ENCODE results near the gene GOLGA3. TPM values are rescaled to one million over a fixed set of nuclear protein-coding genes. Genes with fewer than 3 reads are reported as not detected.
A peak's percentile ranks its signal among the peaks of the same experiment; 100 is the strongest.

Gene GOLGA3
- total RNA-seq, 1 experiment from 2014 or later = 94.9 TPM

DNA sequence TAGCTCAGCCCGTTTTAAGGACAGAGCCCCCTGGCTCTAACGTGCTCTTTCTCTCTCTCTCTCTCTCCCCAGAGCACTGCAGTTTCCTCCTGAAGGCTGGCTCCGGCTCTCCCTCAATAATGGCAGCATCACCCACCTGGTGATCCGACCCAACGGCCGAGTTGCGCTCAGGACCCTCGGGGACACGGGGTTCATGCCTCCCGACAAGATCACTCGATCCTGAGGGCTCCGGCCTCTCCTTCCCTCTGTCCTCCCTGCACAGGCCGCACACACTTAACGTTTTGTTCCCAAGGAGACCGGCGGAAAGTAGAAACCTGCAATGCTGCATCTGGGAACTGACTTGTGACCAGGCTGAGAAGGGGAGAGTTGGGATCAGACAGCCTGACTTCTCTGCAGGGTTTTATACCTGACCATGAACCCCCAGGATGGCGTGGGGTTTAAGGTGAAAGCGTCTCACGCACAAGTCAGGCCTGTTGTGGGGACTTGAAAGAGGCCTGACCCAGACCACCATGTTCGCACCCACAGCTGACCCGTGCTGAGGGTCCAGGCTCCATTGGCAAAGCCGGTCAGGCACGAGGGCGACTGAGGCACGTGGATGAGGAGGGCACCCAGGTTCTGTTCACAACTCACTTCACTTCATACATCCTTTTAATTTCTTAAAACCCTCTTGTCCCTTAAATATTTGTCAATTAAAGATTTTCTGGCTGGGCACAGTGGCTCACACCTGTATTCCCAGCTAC, 107.9 kb downstream of the GOLGA3 start:
- POLR2A ChIA-PET = no interaction called here
- H3K4me1 Mint-ChIP-seq (ENCODE audit: insufficient read depth, unreplicated experiment) = no peaks in the 10 kb centered on the region
- TF ChIP-seq, protein P1, sequence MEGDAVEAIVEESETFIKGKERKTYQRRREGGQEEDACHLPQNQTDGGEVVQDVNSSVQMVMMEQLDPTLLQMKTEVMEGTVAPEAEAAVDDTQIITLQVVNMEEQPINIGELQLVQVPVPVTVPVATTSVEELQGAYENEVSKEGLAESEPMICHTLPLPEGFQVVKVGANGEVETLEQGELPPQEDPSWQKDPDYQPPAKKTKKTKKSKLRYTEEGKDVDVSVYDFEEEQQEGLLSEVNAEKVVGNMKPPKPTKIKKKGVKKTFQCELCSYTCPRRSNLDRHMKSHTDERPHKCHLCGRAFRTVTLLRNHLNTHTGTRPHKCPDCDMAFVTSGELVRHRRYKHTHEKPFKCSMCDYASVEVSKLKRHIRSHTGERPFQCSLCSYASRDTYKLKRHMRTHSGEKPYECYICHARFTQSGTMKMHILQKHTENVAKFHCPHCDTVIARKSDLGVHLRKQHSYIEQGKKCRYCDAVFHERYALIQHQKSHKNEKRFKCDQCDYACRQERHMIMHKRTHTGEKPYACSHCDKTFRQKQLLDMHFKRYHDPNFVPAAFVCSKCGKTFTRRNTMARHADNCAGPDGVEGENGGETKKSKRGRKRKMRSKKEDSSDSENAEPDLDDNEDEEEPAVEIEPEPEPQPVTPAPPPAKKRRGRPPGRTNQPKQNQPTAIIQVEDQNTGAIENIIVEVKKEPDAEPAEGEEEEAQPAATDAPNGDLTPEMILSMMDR (IDR thresholded peaks at IDR 0.05; ENCODE audit: unreplicated experiment) = no peak
- H3K4me3 Mint-ChIP-seq (ENCODE audit: unreplicated experiment) = no peak overlapping the region
- BruUV-seq (replicated peaks) = TSS peak; percentile 55
- H3K9me3 Mint-ChIP-seq (ENCODE audit: unreplicated experiment) = no peaks in the 10 kb centered on the region
- no peak overlapping the region for H3K27ac Mint-ChIP-seq (ENCODE audit: low read depth, unreplicated experiment)
- H3K27me3 Mint-ChIP-seq (ENCODE audit: insufficient read depth, unreplicated experiment) = no peaks in the 10 kb centered on the region
- intact Hi-C loops (cut with micrococcal nuclease) = no loop called here
- DNase-seq (ENCODE audit: unreplicated experiment) = no peak
- H3K36me3 Mint-ChIP-seq (ENCODE audit: insufficient read depth, unreplicated experiment) = peaks cover 94% of the 10 kb centered on the region
- CTCF ChIA-PET = no interaction called here

DNA sequence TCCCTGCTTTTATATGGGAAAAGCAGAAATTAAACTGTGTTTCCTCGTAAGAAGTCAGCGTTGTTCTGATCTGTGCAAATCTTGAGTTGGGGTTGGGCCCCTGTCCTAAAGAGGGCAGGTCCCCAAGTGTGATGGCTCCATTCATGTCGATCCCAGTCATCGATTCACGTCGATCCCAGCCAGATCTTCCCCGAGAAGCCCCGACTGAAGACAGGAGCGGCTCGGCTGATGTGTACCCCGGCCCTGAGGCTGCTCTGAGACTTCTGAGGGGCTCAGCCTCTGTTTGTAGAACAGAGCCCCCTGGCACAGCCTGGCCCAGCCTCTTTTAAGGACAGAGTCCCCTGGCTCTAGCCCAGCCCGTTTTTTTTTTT, 108.7 kb downstream of the GOLGA3 start:
- no peaks in the 10 kb centered on the region for H3K4me1 Mint-ChIP-seq (ENCODE audit: insufficient read depth, unreplicated experiment)
- TF ChIP-seq, protein P1 (IDR thresholded peaks at IDR 0.05; ENCODE audit: unreplicated experiment) = no peak
- H3K4me3 Mint-ChIP-seq (ENCODE audit: unreplicated experiment) = no peak overlapping the region
- H3K36me3 Mint-ChIP-seq (ENCODE audit: insufficient read depth, unreplicated experiment) = peaks cover 94% of the 10 kb centered on the region
- ChIA-PET POLR2A (no interaction called here), CTCF (no interaction called here)
- no peaks in the 10 kb centered on the region for H3K27me3 Mint-ChIP-seq (ENCODE audit: insufficient read depth, unreplicated experiment)
- H3K9me3 Mint-ChIP-seq (ENCODE audit: unreplicated experiment) = no peaks in the 10 kb centered on the region
- intact Hi-C loops (cut with micrococcal nuclease) = no loop called here
- no peak for DNase-seq (ENCODE audit: unreplicated experiment)
- no TSS peak for BruUV-seq (replicated peaks)
- no peak overlapping the region for H3K27ac Mint-ChIP-seq (ENCODE audit: low read depth, unreplicated experiment)

DNA sequence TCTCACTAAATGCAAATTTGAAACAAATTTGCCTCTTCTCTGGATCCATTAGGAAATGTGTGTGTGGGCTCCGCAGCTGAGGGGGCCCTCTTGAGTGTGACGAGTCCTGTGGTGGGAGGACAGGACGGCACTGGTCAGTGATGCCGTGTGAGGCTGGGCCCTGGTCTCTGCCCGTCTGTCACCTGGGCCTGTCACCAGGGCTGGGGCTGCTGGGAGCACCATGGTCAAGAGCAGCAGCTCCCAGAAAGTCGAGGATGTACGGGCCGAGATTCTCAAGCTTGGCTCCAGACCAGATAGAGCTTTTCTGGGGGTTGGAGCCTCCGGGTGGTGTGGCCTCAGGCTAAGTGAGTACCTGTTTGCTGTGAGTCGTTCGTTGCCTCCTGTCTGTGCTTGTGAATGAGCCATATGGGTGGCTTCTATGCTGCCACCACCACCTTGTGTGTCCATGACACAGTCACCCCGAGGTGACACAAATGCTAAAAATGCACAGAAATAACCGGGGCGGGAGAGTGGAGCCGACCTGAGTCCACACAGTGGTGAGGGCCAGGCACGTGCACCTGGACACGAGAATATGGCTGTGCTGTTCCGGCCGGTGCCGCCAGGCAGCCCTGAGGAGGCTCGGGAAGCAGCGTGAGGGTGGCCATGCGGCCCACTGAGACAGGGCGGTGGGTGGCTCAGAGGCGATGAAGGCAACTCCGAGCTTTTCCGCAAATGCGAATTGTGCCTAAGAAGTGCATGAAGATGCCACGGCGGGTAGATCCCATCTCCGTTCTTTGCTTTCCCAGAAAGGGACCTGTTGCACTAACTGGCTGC, 109.3 kb downstream of the GOLGA3 start:
- ChIA-PET POLR2A (no interaction called here), CTCF (no interaction called here)
- DNase-seq (ENCODE audit: unreplicated experiment) = no peak
- Mint-ChIP-seq H3K9me3 (ENCODE audit: unreplicated experiment) (no peaks in the 10 kb centered on the region), H3K36me3 (ENCODE audit: insufficient read depth, unreplicated experiment) (peaks cover 94% of the 10 kb centered on the region), H3K27ac (ENCODE audit: low read depth, unreplicated experiment) (no peak overlapping the region), H3K4me1 (ENCODE audit: insufficient read depth, unreplicated experiment) (no peaks in the 10 kb centered on the region), H3K4me3 (ENCODE audit: unreplicated experiment) (no peak overlapping the region), H3K27me3 (ENCODE audit: insufficient read depth, unreplicated experiment) (no peaks in the 10 kb centered on the region)
- intact Hi-C loops (cut with micrococcal nuclease) = no loop called here
- BruUV-seq (replicated peaks) = no TSS peak
- TF ChIP-seq, protein P1 (IDR thresholded peaks at IDR 0.05; ENCODE audit: unreplicated experiment) = no peak

Other genes with a start within 250 kb of the GOLGA3 start
- gene LRCOL1, start 218.3 kb downstream of the GOLGA3 start, total RNA-seq (2022) = not detected in 2 replicates
- not detected in 2 replicates for gene P2RX2, start 210.1 kb downstream of the GOLGA3 start, total RNA-seq (2022)
- gene POLE, start 141.5 kb downstream of the GOLGA3 start, total RNA-seq (2022) = 36.3 and 40.4 TPM in 2 replicates
- 23.8 and 28.1 TPM in 2 replicates for gene PXMP2, start 141.3 kb downstream of the GOLGA3 start, total RNA-seq (2022)
- 69.8 and 84.0 TPM in 2 replicates for gene PGAM5, start 118.0 kb downstream of the GOLGA3 start, total RNA-seq (2022)
- 111 and 142 TPM in 2 replicates for gene ANKLE2, start 67.0 kb downstream of the GOLGA3 start, total RNA-seq (2022)
- gene CHFR, start 58.7 kb upstream of the GOLGA3 start, total RNA-seq (2022) = 41.0 and 42.4 TPM in 2 replicates
- 12.0 and 13.6 TPM in 2 replicates for gene ZNF605, start 127.4 kb upstream of the GOLGA3 start, total RNA-seq (2022)
- gene ZNF26, start 157.5 kb upstream of the GOLGA3 start, total RNA-seq (2022) = 18.5 and 18.7 TPM in 2 replicates
- 24.4 and 30.3 TPM in 2 replicates for gene ZNF84, start 208.6 kb upstream of the GOLGA3 start, total RNA-seq (2022)

All from MCF 10A (cell line).